Measurements from ENCODE around the gene PRADC1. TPM values are rescaled to one million over a fixed set of nuclear protein-coding genes. Genes with fewer than 3 reads are reported as not detected.
A peak's percentile ranks its signal among the peaks of the same experiment; 100 is the strongest.

PRADC1 gene
- total RNA-seq, 6 donors from 2014 or later: 6.7 to 21.6 (median 16.3) TPM

- Histone ChIP-seq H3K4me1 (peaks cover 0 to 6% (median 0%) of the 10 kb centered on the region in 4 donors), H3K4me3 (no peak overlapping the region), H3K27me3 (no peaks in the 10 kb centered on the region), H3K27ac (no peak overlapping the region), H3K9me3 (no peaks in the 10 kb centered on the region), H3K36me3 (peaks cover 0 to 88% (median 39%) of the 10 kb centered on the region in 4 donors)
- WGBS, 2 donors: 84 to 93% methylated on average over 4 of the region's 4 CpGs
- DNase-seq (no peak), ATAC-seq (ENCODE audit: low FRiP score in 2 of 2) (no peak)
- TF ChIP-seq POLR2A (IDR thresholded peaks at IDR 0.05) (no peak), CTCF (IDR thresholded peaks at IDR 0.05) (no peak)
Observed at GRCh38 chr2:73223821-73224220, 9.2 kb downstream of the PRADC1 start.

- no peak overlapping the region for H3K27ac ChIP-seq
- H3K4me3 ChIP-seq: no peak overlapping the region
- TF ChIP-seq EP300 (IDR thresholded peaks at IDR 0.05) (no peak), POLR2AphosphoS5 (IDR thresholded peaks at IDR 0.05) (no peak), CTCF (IDR thresholded peaks at IDR 0.05) (no peak), POLR2A (IDR thresholded peaks at IDR 0.05) (no peak)
- DNase-seq: no peak
- H3K36me3 ChIP-seq: peaks cover 0 to 44% (median 12%) of the 10 kb centered on the region in 4 donors
- no peak for ATAC-seq (ENCODE audit: low FRiP score in 2 of 2)
- no peaks in the 10 kb centered on the region for H3K27me3 ChIP-seq
- no peaks in the 10 kb centered on the region for H3K9me3 ChIP-seq
- H3K4me1 ChIP-seq: peaks cover 5 to 20% (median 10%) of the 10 kb centered on the region in 4 donors
Observed at GRCh38 chr2:73218298-73218697, 14.7 kb downstream of the PRADC1 start.

GRCh38 chr2:73217826-73218225 is 15.2 kb downstream of the PRADC1 start:
- H3K27ac ChIP-seq: no peak overlapping the region
- 81 to 97% methylated on average over 2 of the region's 2 CpGs for WGBS, 2 donors
- H3K9me3 ChIP-seq: no peaks in the 10 kb centered on the region
- DNase-seq: no peak
- TF ChIP-seq EP300 (IDR thresholded peaks at IDR 0.05) (no peak), POLR2AphosphoS5 (IDR thresholded peaks at IDR 0.05) (no peak), POLR2A (IDR thresholded peaks at IDR 0.05) (no peak), CTCF (IDR thresholded peaks at IDR 0.05) (no peak)
- no peaks in the 10 kb centered on the region for H3K27me3 ChIP-seq
- peaks cover 8 to 24% (median 11%) of the 10 kb centered on the region in 4 donors for H3K4me1 ChIP-seq
- H3K36me3 ChIP-seq: peaks cover 0 to 39% (median 10%) of the 10 kb centered on the region in 4 donors
- ATAC-seq (ENCODE audit: low FRiP score in 2 of 2): no peak
- H3K4me3 ChIP-seq: no peak overlapping the region

- 94 to 95% methylated on average over 5 of the region's 5 CpGs for WGBS, 2 donors
- no peak for TF ChIP-seq POLR2AphosphoS5 (IDR thresholded peaks at IDR 0.05)
- no peak for TF ChIP-seq CTCF (IDR thresholded peaks at IDR 0.05)
- TF ChIP-seq POLR2A (IDR thresholded peaks at IDR 0.05): no peak
- no peak for TF ChIP-seq EP300 (IDR thresholded peaks at IDR 0.05)
- peaks cover 8 to 30% (median 17%) of the 10 kb centered on the region in 4 donors for H3K4me1 ChIP-seq
Observed at GRCh38 chr2:73217160-73217559, 15.9 kb downstream of the PRADC1 start.

GRCh38 chr2:73215254-73215653 is 17.8 kb downstream of the PRADC1 start:
- peaks cover 8 to 34% (median 17%) of the 10 kb centered on the region in 4 donors for H3K4me1 ChIP-seq
- ATAC-seq (ENCODE audit: low FRiP score in 2 of 2): no peak
- DNase-seq: no peak
- 82 to 86% methylated on average over 4 of the region's 4 CpGs for WGBS, 2 donors
- H3K9me3 ChIP-seq: no peaks in the 10 kb centered on the region
- peaks cover 0 to 14% (median 1%) of the 10 kb centered on the region in 4 donors for H3K36me3 ChIP-seq
- no peak overlapping the region for H3K27ac ChIP-seq
- TF ChIP-seq POLR2A (IDR thresholded peaks at IDR 0.05) (no peak), CTCF (IDR thresholded peaks at IDR 0.05) (no peak), POLR2AphosphoS5 (IDR thresholded peaks at IDR 0.05) (no peak), EP300 (IDR thresholded peaks at IDR 0.05) (no peak)
- no peaks in the 10 kb centered on the region for H3K27me3 ChIP-seq
- H3K4me3 ChIP-seq: peak overlapping the region in 1 of 4 donors; percentile 93

More at GRCh38 chr2:73217160-73217559, 15.9 kb downstream of the PRADC1 start:
- DNase-seq (no peak), ATAC-seq (ENCODE audit: low FRiP score in 2 of 2) (no peak)
- Histone ChIP-seq H3K27ac (no peak overlapping the region), H3K4me3 (no peak overlapping the region), H3K36me3 (peaks cover 0 to 33% (median 5%) of the 10 kb centered on the region in 4 donors), H3K27me3 (no peaks in the 10 kb centered on the region), H3K9me3 (no peaks in the 10 kb centered on the region)
